ENCODE results near the gene MAP1LC3B2. TPM values are rescaled to one million over a fixed set of nuclear protein-coding genes. Genes with fewer than 3 reads are reported as not detected.

Gene MAP1LC3B2
- 0.24 and 0.37 TPM in 2 replicates for total RNA-seq

GRCh38 chr12:116559162-116559935, at the start of gene MAP1LC3B2:
Gene MAP1LC3B2, plus strand, starts transcription at chr12:116559381. Its CDS starts 16,562 bp downstream, at chr12:116575943.

Other genes with a start within 250 kb of the MAP1LC3B2 start
- 16.6 and 17.1 TPM in 2 replicates for gene SPRING1, start 178.7 kb downstream of the MAP1LC3B2 start, total RNA-seq
- 0.78 and 3.2 TPM in 2 replicates for gene RNFT2, start 178.9 kb downstream of the MAP1LC3B2 start, total RNA-seq

Data from cardiac ventricle fibroblast (primary cell).